Karpas-422 (cell line): ENCODE measurements around the gene ITGA5. TPM values are rescaled to one million over a fixed set of nuclear protein-coding genes. Genes with fewer than 3 reads are reported as not detected.

Experiments used
- DNase-seq: peaks from one replicate; pipeline ENCODE4 v3.0.0-alpha.2; 2015
- H2AFZ ChIP-seq: fragments of 200-600 bp; sonication (generic); 2 replicates; pipeline ENCODE4 v1.6.1; 2014; ENCODE audit warnings: antibody characterized with exemption, low read length, mixed read lengths
- H3K27ac ChIP-seq: fragments of 200-600 bp; sonication (generic); 2 replicates; pipeline ENCODE4 v1.5.1; 2014; ENCODE audit warnings: mild to moderate bottlenecking, low read length, moderate library complexity
- H3K27me3 ChIP-seq: fragments of 200-600 bp; sonication (generic); 2 replicates; pipeline ENCODE4 v1.6.1; 2014; ENCODE audit warnings: low read length, mixed read lengths
- H3K36me3 ChIP-seq: fragments of 200-600 bp; sonication (generic); 2 replicates; pipeline ENCODE4 v1.6.1; 2014; ENCODE audit warnings: low read length, mixed read lengths; ENCODE audit not compliant: insufficient read depth
- H3K4me1 ChIP-seq: fragments of 200-600 bp; sonication (generic); 2 replicates; pipeline ENCODE4 v1.6.1; 2014; ENCODE audit warnings: mild to moderate bottlenecking, low read length, mixed read lengths
- H3K4me2 ChIP-seq: fragments of 200-600 bp; sonication (generic); 2 replicates; pipeline ENCODE4 v1.6.1; 2014; ENCODE audit warnings: low read length, low read depth, mild to moderate bottlenecking; ENCODE audit not compliant: poor library complexity, severe bottlenecking
- H3K4me3 ChIP-seq: fragments of 200-600 bp; sonication (generic); 2 replicates; pipeline ENCODE4 v1.5.1; 2014; ENCODE audit warnings: mild to moderate bottlenecking, antibody characterized with exemption, low read length, mixed read lengths
- H3K79me2 ChIP-seq: fragments of 200-600 bp; sonication (generic); 2 replicates; pipeline ENCODE4 v1.6.1; 2014; ENCODE audit warnings: mild to moderate bottlenecking, low read length, mixed read lengths
- H3K9ac ChIP-seq: fragments of 200-600 bp; sonication (generic); 2 replicates; pipeline ENCODE4 v1.6.0; 2014; ENCODE audit warnings: low read length
- H3K9me2 ChIP-seq: fragments of 200-600 bp; sonication (generic), shearing (Covaris generic); replicated peaks from 2 replicates; pipeline ENCODE4 v1.6.0; 2014; ENCODE audit warnings: mild to moderate bottlenecking, low read length, moderate library complexity; ENCODE audit not compliant: insufficient read depth
- H3K9me3 ChIP-seq: fragments of 300-700, 200-600 bp; sonication (generic); 2 replicates; pipeline ENCODE4 v1.6.1; 2014; ENCODE audit warnings: low read length, mixed read lengths
- H4K20me1 ChIP-seq: fragments of 200-600 bp; sonication (generic); 2 replicates; pipeline ENCODE4 v1.6.1; 2014; ENCODE audit warnings: mild to moderate bottlenecking, antibody characterized with exemption, low read length, low read depth; ENCODE audit not compliant: insufficient read depth
- total RNA-seq: library from RNA; depleted of rRNA; stranded (reverse); fragments of >200 nt; shearing (Covaris generic); gene quantifications from 2 replicates; pipeline ENCODE4 v1.2.3, GENCODE V29; 2014; ENCODE audit warnings: low replicate concordance

ITGA5 gene
- total RNA-seq, 1 experiment from 2014 or later: not detected

GRCh38 chr12:54398995-54399793 lies 19.9 kb downstream of the ITGA5 start:
- DNase-seq: peak; percentile 93
- Histone ChIP-seq H4K20me1 (no peaks in the 10 kb centered on the region), H3K27me3 (no peaks in the 10 kb centered on the region), H3K9ac (no peak overlapping the region), H3K4me3 (no peak overlapping the region), H3K9me2 (no peaks in the 10 kb centered on the region), H2AFZ (no peak overlapping the region), H3K9me3 (no peaks in the 10 kb centered on the region), H3K36me3 (no peaks in the 10 kb centered on the region), H3K79me2 (no peaks in the 10 kb centered on the region), H3K4me1 (no peaks in the 10 kb centered on the region), H3K27ac (no peak overlapping the region), H3K4me2 (no peak overlapping the region)

GRCh38 chr12:54398218-54398617 lies 20.8 kb downstream of the ITGA5 start:
- no peak overlapping the region for H3K4me3 ChIP-seq
- H3K27me3 ChIP-seq: no peaks in the 10 kb centered on the region
- H3K27ac ChIP-seq: no peak overlapping the region
- H2AFZ ChIP-seq: no peak overlapping the region
- no peak overlapping the region for H3K4me2 ChIP-seq
- no peaks in the 10 kb centered on the region for H4K20me1 ChIP-seq
- peaks cover 7% of the 10 kb centered on the region; the same call in 1 of the 2 replicates for H3K4me1 ChIP-seq
- no peaks in the 10 kb centered on the region for H3K36me3 ChIP-seq
- DNase-seq: no peak
- H3K9me2 ChIP-seq: no peaks in the 10 kb centered on the region
- H3K9ac ChIP-seq: no peak overlapping the region
- H3K79me2 ChIP-seq: no peaks in the 10 kb centered on the region
- no peaks in the 10 kb centered on the region for H3K9me3 ChIP-seq

GRCh38 chr12:54397157-54397556 lies 21.9 kb downstream of the ITGA5 start:
- Histone ChIP-seq H3K4me2 (no peak overlapping the region), H3K9me2 (no peaks in the 10 kb centered on the region), H3K27ac (no peak overlapping the region), H3K27me3 (no peaks in the 10 kb centered on the region), H3K4me3 (no peak overlapping the region), H3K9me3 (no peaks in the 10 kb centered on the region), H4K20me1 (no peaks in the 10 kb centered on the region), H3K4me1 (peaks cover 7% of the 10 kb centered on the region; the same call in 1 of the 2 replicates), H3K9ac (no peak overlapping the region), H3K36me3 (no peaks in the 10 kb centered on the region), H3K79me2 (no peaks in the 10 kb centered on the region), H2AFZ (no peak overlapping the region)
- DNase-seq: no peak

GRCh38 chr12:54395545-54395944 lies 23.5 kb downstream of the ITGA5 start:
- H3K27ac ChIP-seq: no peak overlapping the region
- no peaks in the 10 kb centered on the region for H3K36me3 ChIP-seq
- H3K9me2 ChIP-seq: no peaks in the 10 kb centered on the region
- H3K27me3 ChIP-seq: no peaks in the 10 kb centered on the region
- H4K20me1 ChIP-seq: no peaks in the 10 kb centered on the region
- H3K9ac ChIP-seq: no peak overlapping the region
- H2AFZ ChIP-seq: no peak overlapping the region
- no peaks in the 10 kb centered on the region for H3K79me2 ChIP-seq
- H3K9me3 ChIP-seq: no peaks in the 10 kb centered on the region
- H3K4me2 ChIP-seq: no peak overlapping the region
- no peak overlapping the region for H3K4me3 ChIP-seq
- no peak for DNase-seq
- H3K4me1 ChIP-seq: peaks cover 11% of the 10 kb centered on the region

- DNase-seq: no peak
- Histone ChIP-seq H3K4me3 (no peak overlapping the region), H3K4me1 (peaks cover 16% of the 10 kb centered on the region), H2AFZ (no peak overlapping the region), H3K4me2 (no peak overlapping the region), H3K9me2 (no peaks in the 10 kb centered on the region), H4K20me1 (no peaks in the 10 kb centered on the region), H3K9me3 (no peaks in the 10 kb centered on the region), H3K27ac (no peak overlapping the region), H3K9ac (no peak overlapping the region), H3K27me3 (no peaks in the 10 kb centered on the region), H3K36me3 (no peaks in the 10 kb centered on the region), H3K79me2 (no peaks in the 10 kb centered on the region)
These were observed 24.1 kb downstream of the ITGA5 start for GRCh38 chr12:54394986-54395385.

- no peaks in the 10 kb centered on the region for H3K9me2 ChIP-seq
- no peaks in the 10 kb centered on the region for H3K36me3 ChIP-seq
- DNase-seq: peak; percentile 89
- H3K27ac ChIP-seq: no peak overlapping the region
- no peak overlapping the region for H2AFZ ChIP-seq
- H3K27me3 ChIP-seq: no peaks in the 10 kb centered on the region
- peaks cover 22% of the 10 kb centered on the region for H3K4me1 ChIP-seq
- H3K4me2 ChIP-seq: no peak overlapping the region
- H3K9ac ChIP-seq: no peak overlapping the region
- no peaks in the 10 kb centered on the region for H3K9me3 ChIP-seq
- H3K79me2 ChIP-seq: peaks cover 1% of the 10 kb centered on the region; the same call in 1 of the 2 replicates
- H3K4me3 ChIP-seq: no peak overlapping the region
- no peaks in the 10 kb centered on the region for H4K20me1 ChIP-seq
These were observed 24.8 kb downstream of the ITGA5 start for GRCh38 chr12:54394281-54394719.

- H3K27ac ChIP-seq: no peak overlapping the region
- H3K4me3 ChIP-seq: no peak overlapping the region
- no peaks in the 10 kb centered on the region for H3K36me3 ChIP-seq
- no peak overlapping the region for H3K9ac ChIP-seq
- H3K4me1 ChIP-seq: peaks cover 28% of the 10 kb centered on the region
- H3K4me2 ChIP-seq: no peak overlapping the region
- no peaks in the 10 kb centered on the region for H3K9me3 ChIP-seq
- no peak for DNase-seq
- H3K79me2 ChIP-seq: peaks cover 2% of the 10 kb centered on the region; the same call in 1 of the 2 replicates
- no peaks in the 10 kb centered on the region for H3K9me2 ChIP-seq
- no peaks in the 10 kb centered on the region for H4K20me1 ChIP-seq
- H3K27me3 ChIP-seq: no peaks in the 10 kb centered on the region
- H2AFZ ChIP-seq: no peak overlapping the region
These were observed 25.3 kb downstream of the ITGA5 start for GRCh38 chr12:54393743-54394142.

- Histone ChIP-seq H3K27me3 (no peaks in the 10 kb centered on the region), H3K4me2 (no peak overlapping the region), H3K4me1 (peaks cover 33% of the 10 kb centered on the region), H3K79me2 (peaks cover 2% of the 10 kb centered on the region; the same call in 1 of the 2 replicates), H3K9me3 (no peaks in the 10 kb centered on the region), H3K4me3 (no peak overlapping the region), H2AFZ (no peak overlapping the region), H3K9me2 (no peaks in the 10 kb centered on the region), H4K20me1 (no peaks in the 10 kb centered on the region), H3K27ac (no peak overlapping the region), H3K36me3 (no peaks in the 10 kb centered on the region), H3K9ac (no peak overlapping the region)
- DNase-seq: no peak
These were observed 25.9 kb downstream of the ITGA5 start for GRCh38 chr12:54393207-54393609.
